IMR-90 (cell line): Measurements from ENCODE around the gene HLA-DPA1.

Experiments used
- BHLHE40 ChIP-seq: fragments of 150-350 bp; IDR thresholded peaks from 2 replicates; pipeline ENCODE4 v1.6.1; 2016; ENCODE audit warnings: mild to moderate bottlenecking, low read depth, low read length
- CEBPB ChIP-seq: IDR thresholded peaks from 2 replicates; pipeline ENCODE4 v1.6.1; 2012; ENCODE audit warnings: low read depth, low read length, improper control_type of control experiment
- MAFK ChIP-seq: IDR thresholded peaks from 2 replicates; pipeline ENCODE4 v1.6.1; 2012; ENCODE audit warnings: low read depth, low read length, improper control_type of control experiment
- TF ChIP-seq, protein P1 (sequence below): conservative IDR thresholded peaks from 2 replicates; pipeline ENCODE4 v1.5.1; 2012; ENCODE audit warnings: mild to moderate bottlenecking, low read depth, low read length, improper control_type of control experiment

DNA sequence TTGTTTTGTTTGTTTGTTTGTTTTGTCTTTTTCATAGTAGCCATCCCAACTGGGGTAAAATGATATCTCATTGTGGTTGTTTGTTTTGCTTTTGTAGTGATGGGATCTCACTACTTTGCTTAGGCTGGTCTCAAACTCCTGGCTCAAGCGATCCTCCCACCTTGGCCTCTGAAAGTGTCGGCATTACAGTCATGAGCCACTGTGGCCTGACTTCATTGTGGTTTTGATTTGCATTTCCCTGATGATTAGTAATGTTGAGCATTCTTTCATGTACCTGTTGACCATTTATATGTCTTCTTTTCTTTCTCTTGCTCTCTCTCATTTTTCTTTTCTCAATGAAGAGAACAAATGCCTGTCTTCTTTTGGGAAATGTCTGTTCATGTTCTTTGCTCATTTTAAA, 33.3 kb downstream of the HLA-DPA1 start:
- TF ChIP-seq, protein P1, sequence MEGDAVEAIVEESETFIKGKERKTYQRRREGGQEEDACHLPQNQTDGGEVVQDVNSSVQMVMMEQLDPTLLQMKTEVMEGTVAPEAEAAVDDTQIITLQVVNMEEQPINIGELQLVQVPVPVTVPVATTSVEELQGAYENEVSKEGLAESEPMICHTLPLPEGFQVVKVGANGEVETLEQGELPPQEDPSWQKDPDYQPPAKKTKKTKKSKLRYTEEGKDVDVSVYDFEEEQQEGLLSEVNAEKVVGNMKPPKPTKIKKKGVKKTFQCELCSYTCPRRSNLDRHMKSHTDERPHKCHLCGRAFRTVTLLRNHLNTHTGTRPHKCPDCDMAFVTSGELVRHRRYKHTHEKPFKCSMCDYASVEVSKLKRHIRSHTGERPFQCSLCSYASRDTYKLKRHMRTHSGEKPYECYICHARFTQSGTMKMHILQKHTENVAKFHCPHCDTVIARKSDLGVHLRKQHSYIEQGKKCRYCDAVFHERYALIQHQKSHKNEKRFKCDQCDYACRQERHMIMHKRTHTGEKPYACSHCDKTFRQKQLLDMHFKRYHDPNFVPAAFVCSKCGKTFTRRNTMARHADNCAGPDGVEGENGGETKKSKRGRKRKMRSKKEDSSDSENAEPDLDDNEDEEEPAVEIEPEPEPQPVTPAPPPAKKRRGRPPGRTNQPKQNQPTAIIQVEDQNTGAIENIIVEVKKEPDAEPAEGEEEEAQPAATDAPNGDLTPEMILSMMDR: no peak
- TF ChIP-seq CEBPB (no peak), BHLHE40 (no peak), MAFK (no peak)
